ENCODE results near the gene BBS1.
A peak's percentile ranks its signal among the peaks of the same experiment; 100 is the strongest.
"Not testable (repeated sequence)": the region's sequence is repeated elsewhere in the genome, so short reads cannot be mapped to it uniquely, and the experiment has no call there.

- not testable (repeated sequence) for TF ChIP-seq CTCF (tag by site-specific recombination; IDR thresholded peaks at IDR 0.05); ZNF660 (tag by site-specific recombination; IDR thresholded peaks at IDR 0.05); ZXDB (tag by site-specific recombination; IDR thresholded peaks at IDR 0.05); ZNF423 (tag by site-specific recombination; IDR thresholded peaks at IDR 0.05); ZNF501 (tag by site-specific recombination; IDR thresholded peaks at IDR 0.05); ZBTB7A (tag by site-specific recombination; IDR thresholded peaks at IDR 0.05; ENCODE audit: low read depth); ZBTB6 (tag by site-specific recombination; IDR thresholded peaks at IDR 0.05); PBX3 (CRISPR knock-in tag; IDR thresholded peaks at IDR 0.05)
- TF ChIP-seq, protein P1, sequence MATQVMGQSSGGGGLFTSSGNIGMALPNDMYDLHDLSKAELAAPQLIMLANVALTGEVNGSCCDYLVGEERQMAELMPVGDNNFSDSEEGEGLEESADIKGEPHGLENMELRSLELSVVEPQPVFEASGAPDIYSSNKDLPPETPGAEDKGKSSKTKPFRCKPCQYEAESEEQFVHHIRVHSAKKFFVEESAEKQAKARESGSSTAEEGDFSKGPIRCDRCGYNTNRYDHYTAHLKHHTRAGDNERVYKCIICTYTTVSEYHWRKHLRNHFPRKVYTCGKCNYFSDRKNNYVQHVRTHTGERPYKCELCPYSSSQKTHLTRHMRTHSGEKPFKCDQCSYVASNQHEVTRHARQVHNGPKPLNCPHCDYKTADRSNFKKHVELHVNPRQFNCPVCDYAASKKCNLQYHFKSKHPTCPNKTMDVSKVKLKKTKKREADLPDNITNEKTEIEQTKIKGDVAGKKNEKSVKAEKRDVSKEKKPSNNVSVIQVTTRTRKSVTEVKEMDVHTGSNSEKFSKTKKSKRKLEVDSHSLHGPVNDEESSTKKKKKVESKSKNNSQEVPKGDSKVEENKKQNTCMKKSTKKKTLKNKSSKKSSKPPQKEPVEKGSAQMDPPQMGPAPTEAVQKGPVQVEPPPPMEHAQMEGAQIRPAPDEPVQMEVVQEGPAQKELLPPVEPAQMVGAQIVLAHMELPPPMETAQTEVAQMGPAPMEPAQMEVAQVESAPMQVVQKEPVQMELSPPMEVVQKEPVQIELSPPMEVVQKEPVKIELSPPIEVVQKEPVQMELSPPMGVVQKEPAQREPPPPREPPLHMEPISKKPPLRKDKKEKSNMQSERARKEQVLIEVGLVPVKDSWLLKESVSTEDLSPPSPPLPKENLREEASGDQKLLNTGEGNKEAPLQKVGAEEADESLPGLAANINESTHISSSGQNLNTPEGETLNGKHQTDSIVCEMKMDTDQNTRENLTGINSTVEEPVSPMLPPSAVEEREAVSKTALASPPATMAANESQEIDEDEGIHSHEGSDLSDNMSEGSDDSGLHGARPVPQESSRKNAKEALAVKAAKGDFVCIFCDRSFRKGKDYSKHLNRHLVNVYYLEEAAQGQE (tag by site-specific recombination; IDR thresholded peaks at IDR 0.05) = not testable (repeated sequence)
- TF ChIP-seq, protein P2, sequence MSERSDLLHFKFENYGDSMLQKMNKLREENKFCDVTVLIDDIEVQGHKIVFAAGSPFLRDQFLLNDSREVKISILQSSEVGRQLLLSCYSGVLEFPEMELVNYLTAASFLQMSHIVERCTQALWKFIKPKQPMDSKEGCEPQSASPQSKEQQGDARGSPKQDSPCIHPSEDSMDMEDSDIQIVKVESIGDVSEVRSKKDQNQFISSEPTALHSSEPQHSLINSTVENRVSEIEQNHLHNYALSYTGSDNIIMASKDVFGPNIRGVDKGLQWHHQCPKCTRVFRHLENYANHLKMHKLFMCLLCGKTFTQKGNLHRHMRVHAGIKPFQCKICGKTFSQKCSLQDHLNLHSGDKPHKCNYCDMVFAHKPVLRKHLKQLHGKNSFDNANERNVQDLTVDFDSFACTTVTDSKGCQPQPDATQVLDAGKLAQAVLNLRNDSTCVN (tag by site-specific recombination; optimal IDR thresholded peaks at IDR 0.05) = not testable (repeated sequence)
- TF ChIP-seq, protein P3, sequence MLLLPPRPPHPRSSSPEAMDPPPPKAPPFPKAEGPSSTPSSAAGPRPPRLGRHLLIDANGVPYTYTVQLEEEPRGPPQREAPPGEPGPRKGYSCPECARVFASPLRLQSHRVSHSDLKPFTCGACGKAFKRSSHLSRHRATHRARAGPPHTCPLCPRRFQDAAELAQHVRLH (tag by site-specific recombination; IDR thresholded peaks at IDR 0.05) = 0 out of 2 replicates have a peak, but pooled peaks have one; percentile 31
Observed at GRCh38 chr11:66464116-66464515, 46.3 kb upstream of the BBS1 start.

Data from HEK293 (cell line).